AG04449 (cell line): ENCODE results near the gene LIMS1.

Experiments
- CTCF ChIA-PET: fragments of 350-600 bp; formaldehyde crosslinking; extraction: SDS; loops from one replicate; lab custom pipeline; 2021; ENCODE audit warnings: antibody characterized with exemption; lab: Yijun Ruan, JAX
- POLR2A ChIA-PET: fragments of 400-600, 350-600 bp; formaldehyde crosslinking; extraction: SDS; loops from one replicate; lab custom pipeline; 2020; ENCODE audit warnings: antibody characterized with exemption, inconsistent platforms; lab: Yijun Ruan, JAX
- DNase-seq: peaks from one replicate; pipeline ENCODE4 v3.0.0-alpha.2; 2010; ENCODE audit warnings: low read depth, low spot score
- H3K4me3 ChIP-seq: 2 replicates; pipeline ENCODE4 v1.5.1; 2011; ENCODE audit warnings: low read depth, mild to moderate bottlenecking, control low read depth, low read length
- CTCF ChIP-seq: IDR thresholded peaks from one replicate; pipeline ENCODE4 v1.5.1; 2011; ENCODE audit warnings: mild to moderate bottlenecking, moderate library complexity, low read length, control low read depth, inconsistent platforms; ENCODE audit not compliant: insufficient read depth; ENCODE audit errors: missing control alignments

The LIMS1 gene

GRCh38 chr2:108562274-108562673 lies 28.0 kb downstream of the LIMS1 start:
- no peak overlapping the region for H3K4me3 ChIP-seq
- TF ChIP-seq CTCF: no peak
- POLR2A ChIA-PET: no interaction called here
- CTCF ChIA-PET: interaction anchor here (0.9 to 1.0 kb wide), 2 partner anchors 11 to 22 kb away, joined by 3 read pairs; no protein-coding TSS in a partner anchor
- no peak for DNase-seq

- POLR2A ChIA-PET: no interaction called here
- CTCF ChIA-PET: no interaction called here
- no peak overlapping the region for H3K4me3 ChIP-seq
- DNase-seq: no peak
- no peak for TF ChIP-seq CTCF
These were observed 30.2 kb downstream of the LIMS1 start for GRCh38 chr2:108564510-108564909.

- ChIA-PET CTCF (interaction anchor here (0.7 to 1.2 kb wide), 2 partner anchors 9 to 71 kb away, joined by 3 read pairs; no protein-coding TSS in a partner anchor), POLR2A (no interaction called here)
- DNase-seq: no peak
- TF ChIP-seq CTCF: no peak
- H3K4me3 ChIP-seq: no peak overlapping the region
These were observed 31.6 kb downstream of the LIMS1 start for GRCh38 chr2:108565778-108566375.

GRCh38 chr2:108570416-108570815 lies 36.1 kb downstream of the LIMS1 start:
- H3K4me3 ChIP-seq: no peak overlapping the region
- ChIA-PET POLR2A (no interaction called here), CTCF (interaction anchor here (1.6 to 7.4 kb wide), 2 partner anchors 15 to 21 kb away, joined by 6 to 91 read pairs; no protein-coding TSS in a partner anchor)
- no peak for DNase-seq
- TF ChIP-seq CTCF: no peak

GRCh38 chr2:108571286-108571685 lies 37.0 kb downstream of the LIMS1 start:
- no peak for TF ChIP-seq CTCF
- ChIA-PET CTCF (interaction anchor here (0.8 to 7.4 kb wide), 4 partner anchors 14 to 224 kb away, joined by 3 to 91 read pairs (median 3); no protein-coding TSS in a partner anchor), POLR2A (interaction anchor here (0.8 kb wide), 1 partner anchor 36 kb away, joined by 3 read pairs; no protein-coding TSS in a partner anchor)
- H3K4me3 ChIP-seq: no peak overlapping the region
- no peak for DNase-seq

GRCh38 chr2:108573061-108573460 lies 38.8 kb downstream of the LIMS1 start:
- CTCF ChIA-PET: interaction anchor here (7.4 kb wide), 1 partner anchor 12 kb away, joined by 91 read pairs; no protein-coding TSS in a partner anchor
- DNase-seq: no peak
- H3K4me3 ChIP-seq: no peak overlapping the region
- no peak for TF ChIP-seq CTCF
- POLR2A ChIA-PET: no interaction called here
